Transverse colon (tissue), 4 donors: ENCODE measurements around the gene SLC7A14. TPM values are rescaled to one million over a fixed set of nuclear protein-coding genes. Genes with fewer than 3 reads are reported as not detected.

ENCODE experiments used
- DNase-seq: peaks from one replicate; pipeline ENCODE4 v3.0.0-alpha.2; 2019
- H3K27ac ChIP-seq, 4 donors: fragments of 200-600 bp; sonication (generic); 2 replicates each; pipeline ENCODE4 v1.5.1; 2016 to 2018; ENCODE audit warnings: inconsistent platforms in 4 of 4
- H3K27me3 ChIP-seq: fragments of 200-600 bp; sonication (generic); 2 replicates; pipeline ENCODE4 v1.5.1; 2017; ENCODE audit warnings: inconsistent platforms
- H3K36me3 ChIP-seq, 4 donors: fragments of 200-600 bp; sonication (generic); 2 replicates each; pipeline ENCODE4 v1.5.1; 2017 to 2019; ENCODE audit warnings: inconsistent platforms in 4 of 4
- H3K4me1 ChIP-seq, 4 donors: fragments of 200-600 bp; sonication (generic); 2 replicates each; pipeline ENCODE4 v1.5.1; 2017 to 2020; ENCODE audit warnings: inconsistent platforms in 4 of 4
- H3K4me3 ChIP-seq, 4 donors: fragments of 200-600 bp; sonication (generic); 1 replicate in 1 of 4; 2 replicates in 3 of 4; pipeline versions ENCODE4 v1.5.1 to v1.6.1; 2017 to 2019; ENCODE audit warnings: inconsistent platforms in 4 of 4
- H3K9me3 ChIP-seq, 2 donors: fragments of 200-600 bp; sonication (generic); 2 replicates each; pipeline ENCODE4 v1.5.1; 2017 to 2019; ENCODE audit warnings: inconsistent platforms in 2 of 2
- CTCF ChIP-seq, 5 experiments: fragments of 200-600 bp in 3 of 5; fragments of 450-650 bp in 2 of 5; sonication (generic) in 3 of 5; IDR thresholded peaks; 1 replicate in 2 of 5; 2 replicates in 3 of 5; pipeline ENCODE4 v1.5.1; 2016 to 2017; ENCODE audit warnings: antibody characterized with exemption in 5 of 5, inconsistent platforms in 3 of 5, mild to moderate bottlenecking in 2 of 5, moderate library complexity in 1 of 5
- EP300 ChIP-seq: sonication (generic); formaldehyde crosslinking; IDR thresholded peaks from one replicate; pipeline ENCODE4 v1.6.1; 2017; ENCODE audit warnings: antibody characterized with exemption, low read depth
- POLR2A ChIP-seq: fragments of 450-650 bp; IDR thresholded peaks from one replicate; pipeline ENCODE4 v1.6.1; 2016; ENCODE audit warnings: antibody characterized with exemption, mild to moderate bottlenecking, moderate library complexity
- POLR2AphosphoS5 ChIP-seq, 3 donors: sonication (generic); formaldehyde crosslinking; IDR thresholded peaks; one replicate each; pipeline ENCODE4 v1.6.1; 2016; ENCODE audit warnings: antibody characterized with exemption in 3 of 3
- WGBS, 2 donors: methylation state at CpG; one replicate each; pipeline ENCODE4 v1.1.5; 2018; ENCODE audit warnings: low coverage in 1 of 2; 5-methylcytosine and 5-hydroxymethylcytosine counted together
- in situ Hi-C, 4 donors: fragments of 200-750 bp; cut with MboI; loops; one replicate each; pipeline versions ENCODE4 v1.15.0 to v1.15.1; 2017; ENCODE audit warnings: low sequenced_read_pairs in 3 of 4, low pct_ligation_motif_present in 1 of 4, low pct_unique_long_range_greater_than_20kb in 1 of 4
- intact Hi-C: fragments of 100-400 bp; cut with DNase I; formaldehyde crosslinking; loops from one replicate; pipeline ENCODE4 v1.15.1; 2023; ENCODE audit warnings: low total_unique reads
- total RNA-seq, 4 donors: library from RNA; depleted of rRNA; stranded (reverse); fragments of >200 nt; gene quantifications; one replicate each; pipeline ENCODE4 v1.1.0, GENCODE V29; 2016

SLC7A14 gene
- total RNA-seq, 4 donors from 2014 or later = 0.48 to 0.80 (median 0.72) TPM

GRCh38 chr3:170454509-170454908, 131.4 kb downstream of the SLC7A14 start:
- TF ChIP-seq POLR2A (no peak), EP300 (no peak), CTCF (IDR thresholded peaks at IDR 0.05) (no peak), POLR2AphosphoS5 (IDR thresholded peaks at IDR 0.05) (no peak)
- WGBS, 2 donors = 71 to 74% methylated on average over 4 to 6 of the region's 6 CpGs
- Histone ChIP-seq H3K27ac (no peak overlapping the region), H3K36me3 (no peaks in the 10 kb centered on the region), H3K9me3 (no peaks in the 10 kb centered on the region), H3K27me3 (peaks cover 8% of the 10 kb centered on the region), H3K4me3 (no peak overlapping the region), H3K4me1 (no peaks in the 10 kb centered on the region)
- no peak for DNase-seq
- intact Hi-C loops = no loop called here
- in situ Hi-C loops = no loop called here

GRCh38 chr3:170450039-170450438, 135.8 kb downstream of the SLC7A14 start:
- Histone ChIP-seq H3K4me1 (no peaks in the 10 kb centered on the region), H3K36me3 (no peaks in the 10 kb centered on the region), H3K9me3 (no peaks in the 10 kb centered on the region), H3K27me3 (peaks cover 5% of the 10 kb centered on the region), H3K27ac (no peak overlapping the region), H3K4me3 (no peak overlapping the region)
- in situ Hi-C loops = no loop called here
- intact Hi-C loops = no loop called here
- no peak for TF ChIP-seq POLR2AphosphoS5 (IDR thresholded peaks at IDR 0.05)
- no peak for TF ChIP-seq CTCF (IDR thresholded peaks at IDR 0.05)
- no peak for TF ChIP-seq EP300
- no peak for TF ChIP-seq POLR2A
- DNase-seq = no peak
- 76 to 91% methylated on average over 2 of the region's 2 CpGs for WGBS, 2 donors

- H3K36me3 ChIP-seq = no peaks in the 10 kb centered on the region
- in situ Hi-C loops (loop anchor here in 1 of 4 donors (25.0 kb wide), 1 partner anchor 364 kb away; no protein-coding TSS in a partner anchor), intact Hi-C loops (no loop called here)
- no peak for DNase-seq
- H3K27ac ChIP-seq = no peak overlapping the region
- H3K9me3 ChIP-seq = no peaks in the 10 kb centered on the region
- 70 to 76% methylated on average over 2 to 3 of the region's 3 CpGs for WGBS, 2 donors
- peaks cover 5% of the 10 kb centered on the region for H3K27me3 ChIP-seq
- no peaks in the 10 kb centered on the region for H3K4me1 ChIP-seq
- no peak for TF ChIP-seq CTCF (IDR thresholded peaks at IDR 0.05)
- no peak for TF ChIP-seq EP300
- no peak for TF ChIP-seq POLR2AphosphoS5 (IDR thresholded peaks at IDR 0.05)
- TF ChIP-seq POLR2A = no peak
- H3K4me3 ChIP-seq = no peak overlapping the region
Measured at GRCh38 chr3:170448584-170448983, 137.3 kb downstream of the SLC7A14 start.

- no peaks in the 10 kb centered on the region for H3K27me3 ChIP-seq
- DNase-seq = no peak
- H3K27ac ChIP-seq = no peak overlapping the region
- no peak for TF ChIP-seq POLR2A
- TF ChIP-seq POLR2AphosphoS5 (IDR thresholded peaks at IDR 0.05) = no peak
- no peak for TF ChIP-seq CTCF (IDR thresholded peaks at IDR 0.05)
- TF ChIP-seq EP300 = no peak
- H3K36me3 ChIP-seq = no peaks in the 10 kb centered on the region
- intact Hi-C loops (no loop called here), in situ Hi-C loops (loop anchor here in 1 of 4 donors (25.0 kb wide), 1 partner anchor 369 kb away; no protein-coding TSS in a partner anchor)
- H3K9me3 ChIP-seq = no peaks in the 10 kb centered on the region
- H3K4me3 ChIP-seq = no peak overlapping the region
- no peaks in the 10 kb centered on the region for H3K4me1 ChIP-seq
Measured at GRCh38 chr3:170443457-170443856, 142.4 kb downstream of the SLC7A14 start.
